HG03469 (cell line): ENCODE measurements around the gene PLSCR2.
"Not testable (repeated sequence)": the region's sequence is repeated elsewhere in the genome, so short reads cannot be mapped to it uniquely, and the experiment has no call there.

Source experiments
- ATAC-seq: cut with Tn5 transposase; IDR thresholded peaks from one replicate; pipeline ENCODE4 v1.9.1; 2021; ENCODE audit warnings: mild to moderate bottlenecking, moderate library complexity, moderate number of reproducible peaks; ENCODE audit not compliant: unreplicated experiment

Gene PLSCR2

GRCh38 chr3:146491303-146491702 lies 21.9 kb upstream of the PLSCR2 start:
- no peak for ATAC-seq

GRCh38 chr3:146485297-146485696 lies 15.9 kb upstream of the PLSCR2 start:
- no peak for ATAC-seq

DNA sequence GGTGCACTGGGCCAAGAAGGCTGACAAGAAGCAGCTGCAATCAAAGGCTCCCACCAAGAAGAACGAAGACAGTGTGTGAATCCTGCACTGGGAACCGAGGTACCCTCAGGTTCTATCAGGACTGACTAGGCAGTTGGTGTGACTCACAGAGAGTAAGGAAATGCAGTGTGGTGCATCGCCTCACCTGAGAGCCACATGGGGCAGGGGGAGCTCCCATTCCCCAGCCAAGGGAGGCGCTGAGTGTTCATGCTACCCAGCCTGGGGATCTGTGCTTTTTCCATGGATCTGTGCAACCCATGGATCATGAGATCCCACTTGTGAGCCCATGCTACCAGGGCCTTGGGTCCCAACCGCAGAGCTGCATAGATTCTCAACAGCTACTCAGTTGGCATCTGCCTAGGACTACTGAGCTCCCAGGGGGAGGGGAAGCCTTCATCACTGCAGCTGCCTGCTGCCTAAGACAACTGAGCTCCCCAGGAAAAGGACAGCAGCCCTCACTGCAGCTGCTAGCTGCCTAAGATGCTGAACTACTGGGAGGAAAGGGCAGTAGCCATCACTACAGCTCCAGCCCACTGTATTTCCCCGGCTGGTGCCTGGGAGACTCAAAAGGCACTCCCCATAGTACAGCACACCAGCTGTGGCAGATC lies 6.9 kb upstream of the PLSCR2 start:
- no peak for ATAC-seq

- ATAC-seq: not testable (repeated sequence)
Measured at GRCh38 chr3:146474976-146475375, 5.6 kb upstream of the PLSCR2 start.

GRCh38 chr3:146473726-146474125 lies 4.4 kb upstream of the PLSCR2 start:
- no peak for ATAC-seq

DNA sequence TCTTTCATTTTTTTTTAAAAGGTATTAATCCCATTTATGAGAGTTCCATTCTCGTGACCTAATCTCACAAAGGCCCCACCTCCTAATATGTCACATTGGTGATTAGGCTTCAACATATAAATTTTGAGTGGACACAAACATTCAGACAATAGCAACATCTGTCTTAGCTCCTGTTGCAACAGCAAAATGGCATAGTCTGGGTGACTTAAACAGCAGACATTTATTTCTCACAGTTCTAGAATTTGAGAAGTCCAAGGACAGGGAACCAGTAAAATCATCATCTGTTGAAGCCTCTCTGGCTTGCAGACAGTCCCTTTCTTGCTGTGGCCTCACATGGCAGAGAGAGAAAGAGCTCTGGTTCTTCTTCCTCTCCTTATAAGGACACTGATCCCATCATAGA lies 3.2 kb upstream of the PLSCR2 start:
- ATAC-seq: no peak

DNA sequence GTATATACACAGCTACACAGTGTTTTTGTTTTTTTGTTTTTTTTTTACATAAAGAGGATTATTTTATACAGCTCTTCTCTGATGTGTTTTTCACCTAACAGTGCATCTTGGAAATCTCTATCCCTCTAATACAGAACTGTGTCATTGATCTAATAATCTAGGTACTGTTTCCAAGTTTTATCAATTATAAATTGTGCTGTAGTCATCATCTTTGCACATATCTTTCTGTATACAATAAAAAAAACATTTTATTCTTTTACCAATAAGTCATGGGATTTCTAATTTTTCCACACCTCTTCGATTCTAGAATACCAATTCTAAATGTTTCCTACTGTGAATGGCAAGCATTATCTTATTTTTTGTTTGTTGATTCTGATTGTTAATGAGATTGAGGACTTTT lies 1.7 kb upstream of the PLSCR2 start:
- ATAC-seq: no peak

GRCh38 chr3:146470425-146470990 lies 1.1 kb upstream of the PLSCR2 start:
- no peak for ATAC-seq

GRCh38 chr3:146468671-146469149 lies 651 bp downstream of the PLSCR2 start:
- no peak for ATAC-seq

DNA sequence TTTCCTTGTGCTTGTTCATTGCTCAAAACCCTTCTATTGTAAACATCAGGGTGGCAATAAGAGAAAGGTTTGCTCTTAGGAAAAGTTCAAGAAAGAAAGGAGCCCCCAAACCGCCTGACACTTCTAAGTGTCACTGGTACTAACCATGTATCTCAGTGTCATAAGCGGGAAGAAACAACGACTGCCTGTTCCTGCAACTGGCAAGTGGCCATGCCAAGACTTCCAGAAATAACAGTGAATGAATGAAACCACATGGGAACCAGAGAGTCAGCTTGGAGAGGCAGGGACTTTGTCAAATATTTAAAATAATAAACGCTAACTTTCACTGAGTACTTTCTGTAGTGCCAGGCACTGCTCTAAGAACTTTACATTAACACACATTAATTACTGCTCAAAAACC lies 1.1 kb downstream of the PLSCR2 start:
- no peak for ATAC-seq

GRCh38 chr3:146466604-146467003 lies 2.8 kb downstream of the PLSCR2 start:
- no peak for ATAC-seq

DNA sequence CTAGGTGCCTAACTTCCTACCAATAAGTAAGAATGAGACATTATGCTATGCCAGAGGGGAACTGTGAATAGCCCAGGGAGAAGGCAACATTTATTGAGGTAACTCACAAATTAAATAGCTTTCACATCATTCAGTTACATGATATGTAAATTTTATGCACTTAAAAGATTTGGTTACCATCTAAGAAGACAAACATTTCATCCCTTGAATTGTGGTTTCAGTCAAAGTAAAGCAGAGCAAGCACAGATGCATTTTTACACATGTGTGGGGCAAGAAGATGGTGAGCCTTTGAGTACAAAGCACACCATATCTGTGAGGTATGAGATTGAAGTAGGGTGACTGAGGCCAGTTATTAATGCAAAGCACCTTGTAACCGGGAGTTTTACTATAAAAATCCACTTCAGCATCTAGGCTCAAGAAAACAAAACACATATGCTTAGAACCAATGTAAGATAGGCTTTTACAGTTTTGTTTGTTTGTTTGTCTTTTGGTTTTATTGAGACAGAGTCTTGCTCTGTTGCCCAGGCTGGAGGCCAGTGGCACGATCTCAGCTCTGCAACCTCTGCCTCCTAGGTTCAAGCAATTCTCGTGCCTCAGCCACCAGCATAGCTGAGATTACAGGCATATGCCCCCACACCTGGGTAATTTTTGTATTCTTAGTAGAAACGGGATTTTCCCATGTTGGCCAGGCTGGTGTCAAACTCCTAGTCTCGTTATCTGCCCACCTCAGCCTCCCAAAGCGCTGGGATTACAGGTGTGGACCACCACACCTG lies 3.5 kb downstream of the PLSCR2 start:
- ATAC-seq: no peak

DNA sequence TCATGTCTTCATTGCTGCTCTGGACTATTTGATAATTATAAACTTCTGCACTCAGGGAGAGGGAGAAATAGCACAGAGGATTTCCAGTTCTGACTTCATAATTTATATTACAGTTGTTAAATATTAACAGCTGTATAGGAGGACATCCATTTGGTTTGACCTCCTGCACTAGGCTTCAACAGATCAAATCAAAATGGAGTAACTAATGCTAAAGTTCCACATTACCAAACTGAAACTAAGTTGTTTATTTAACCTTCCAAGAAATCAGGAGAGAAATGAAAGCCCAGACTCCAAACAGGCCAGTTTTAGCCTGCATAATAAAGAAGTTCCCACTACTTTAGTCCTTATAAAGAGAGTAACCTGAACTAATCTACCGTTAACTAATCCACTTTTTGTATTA lies 4.6 kb downstream of the PLSCR2 start:
- ATAC-seq: no peak

DNA sequence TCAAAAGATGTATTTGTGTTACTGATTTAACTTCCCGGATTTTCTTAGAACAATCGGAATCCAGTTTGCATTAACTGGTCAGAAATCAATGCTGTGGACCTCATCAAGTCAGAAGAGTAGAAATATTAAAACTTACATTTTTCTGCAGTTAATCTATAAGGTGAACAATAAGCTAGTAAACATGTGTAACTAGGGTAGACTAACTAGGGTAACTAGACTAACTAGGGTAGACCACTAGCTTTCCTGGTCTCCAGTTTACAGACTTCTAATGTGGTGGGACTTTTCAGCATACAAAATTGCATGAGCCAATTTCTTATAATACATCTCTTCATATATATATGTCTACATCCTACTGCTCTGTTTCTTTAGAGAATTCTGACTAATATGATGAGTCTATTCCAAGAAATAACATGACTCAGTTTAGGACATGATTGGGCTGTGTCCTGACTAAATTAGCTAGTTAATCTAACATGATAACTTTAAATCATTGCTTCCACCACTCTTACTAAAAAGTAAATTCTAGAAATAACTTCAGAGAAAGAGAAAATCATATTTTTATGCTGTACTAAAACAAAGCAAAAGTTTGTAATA lies 5.3 kb downstream of the PLSCR2 start:
- ATAC-seq: no peak

DNA sequence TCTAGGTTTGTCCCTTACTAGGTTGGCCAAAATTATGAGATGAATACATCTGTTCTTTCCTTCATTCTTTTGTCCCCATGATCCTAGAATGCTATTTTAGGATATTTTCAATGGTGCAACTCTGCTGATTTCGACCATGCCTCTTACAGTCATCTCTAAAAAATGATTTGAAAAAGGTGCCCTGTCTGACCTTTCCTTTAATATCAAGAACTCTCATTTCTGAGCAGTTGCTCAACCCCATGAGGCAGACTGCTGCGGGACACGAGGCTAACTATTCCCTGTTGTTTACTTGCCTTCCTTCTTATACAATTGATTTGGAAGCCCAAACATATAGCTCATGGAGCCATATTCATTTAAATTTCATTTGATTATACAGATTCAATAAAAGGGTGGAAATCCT lies 14.6 kb downstream of the PLSCR2 start:
- ATAC-seq: no peak

GRCh38 chr3:146449613-146450012 lies 19.7 kb downstream of the PLSCR2 start:
- no peak for ATAC-seq

GRCh38 chr3:146449076-146449475 lies 20.3 kb downstream of the PLSCR2 start:
- no peak for ATAC-seq

GRCh38 chr3:146446026-146446425 lies 23.3 kb downstream of the PLSCR2 start:
- no peak for ATAC-seq

- ATAC-seq: not testable (repeated sequence)
Measured at GRCh38 chr3:146440310-146440709, 29.1 kb downstream of the PLSCR2 start.

- no peak for ATAC-seq
Measured at GRCh38 chr3:146432066-146432465, 37.3 kb downstream of the PLSCR2 start.

DNA sequence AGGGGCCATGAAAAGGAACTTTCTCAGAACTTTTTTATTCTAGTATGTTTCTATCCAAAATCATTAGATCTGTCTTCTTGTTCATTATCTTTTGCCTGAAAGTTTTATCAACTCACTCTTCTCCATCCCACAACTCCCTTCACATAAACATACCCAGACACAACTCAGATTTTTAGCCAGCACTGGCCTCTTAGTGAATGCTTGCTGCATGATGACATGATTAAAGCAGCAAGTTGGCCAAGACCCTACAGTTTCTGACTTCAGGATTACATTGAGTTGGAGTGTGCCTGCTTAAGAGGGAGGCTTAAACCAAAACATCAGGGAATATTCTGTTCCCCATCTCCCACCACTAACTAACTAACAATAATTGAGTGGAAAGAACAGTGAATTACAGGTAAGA lies 38.1 kb downstream of the PLSCR2 start:
- ATAC-seq: no peak

GRCh38 chr3:146425341-146425740 lies 44.0 kb downstream of the PLSCR2 start:
- ATAC-seq: no peak
